Colon (tissue), 2 donors: ENCODE results near the gene KLHL3.
"Not testable (repeated sequence)": the region's sequence is repeated elsewhere in the genome, so short reads cannot be mapped to it uniquely, and the experiment has no call there.

Source experiments
- FAIRE-seq: peaks from 2 replicates; lab custom pipeline; 2012; peaks lifted over from hg19 to GRCh38; lab: Jason Lieb, UNC
- donor health status: control.
- donor health status: control.

KLHL3 gene, protein sequence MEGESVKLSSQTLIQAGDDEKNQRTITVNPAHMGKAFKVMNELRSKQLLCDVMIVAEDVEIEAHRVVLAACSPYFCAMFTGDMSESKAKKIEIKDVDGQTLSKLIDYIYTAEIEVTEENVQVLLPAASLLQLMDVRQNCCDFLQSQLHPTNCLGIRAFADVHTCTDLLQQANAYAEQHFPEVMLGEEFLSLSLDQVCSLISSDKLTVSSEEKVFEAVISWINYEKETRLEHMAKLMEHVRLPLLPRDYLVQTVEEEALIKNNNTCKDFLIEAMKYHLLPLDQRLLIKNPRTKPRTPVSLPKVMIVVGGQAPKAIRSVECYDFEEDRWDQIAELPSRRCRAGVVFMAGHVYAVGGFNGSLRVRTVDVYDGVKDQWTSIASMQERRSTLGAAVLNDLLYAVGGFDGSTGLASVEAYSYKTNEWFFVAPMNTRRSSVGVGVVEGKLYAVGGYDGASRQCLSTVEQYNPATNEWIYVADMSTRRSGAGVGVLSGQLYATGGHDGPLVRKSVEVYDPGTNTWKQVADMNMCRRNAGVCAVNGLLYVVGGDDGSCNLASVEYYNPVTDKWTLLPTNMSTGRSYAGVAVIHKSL

GRCh38 chr5:137735555-137736284, at the start of gene KLHL3:
Gene KLHL3 (minus strand): TSS chr5:137736089. CDS start chr5:137735646, 443 bp downstream.
- no peak for FAIRE-seq

DNA sequence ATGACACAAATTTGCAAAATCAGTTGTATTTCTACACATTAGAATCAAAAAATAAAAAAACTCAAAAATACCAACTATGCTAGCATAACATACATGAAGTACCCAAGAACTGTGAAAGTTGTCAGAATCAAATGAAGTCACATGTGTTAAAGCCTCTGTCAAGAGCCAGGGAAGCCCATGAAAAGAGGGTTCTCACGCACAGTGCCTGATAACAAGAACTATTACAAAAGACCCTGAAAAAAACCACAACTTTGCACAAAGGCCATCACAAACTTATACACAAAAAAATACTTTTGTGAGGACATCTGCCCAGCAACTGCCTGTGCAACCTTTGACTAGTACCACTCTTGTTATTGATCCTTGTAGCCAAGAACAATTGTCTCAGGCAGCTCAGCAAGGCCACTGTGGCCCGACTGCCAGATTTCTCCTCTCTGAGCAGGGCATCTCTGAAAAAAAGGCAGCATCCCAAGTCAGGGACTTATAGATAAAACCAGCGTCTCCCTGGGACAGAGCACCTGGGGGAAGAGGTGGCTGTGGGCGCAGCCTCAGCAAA, 47.2 kb upstream of the KLHL3 start:
- FAIRE-seq: no peak

- no peak for FAIRE-seq
These were observed 46.2 kb upstream of the KLHL3 start for GRCh38 chr5:137782055-137782454.

- FAIRE-seq: peak; percentile 14
These were observed 43.1 kb upstream of the KLHL3 start for GRCh38 chr5:137778772-137779564.

DNA sequence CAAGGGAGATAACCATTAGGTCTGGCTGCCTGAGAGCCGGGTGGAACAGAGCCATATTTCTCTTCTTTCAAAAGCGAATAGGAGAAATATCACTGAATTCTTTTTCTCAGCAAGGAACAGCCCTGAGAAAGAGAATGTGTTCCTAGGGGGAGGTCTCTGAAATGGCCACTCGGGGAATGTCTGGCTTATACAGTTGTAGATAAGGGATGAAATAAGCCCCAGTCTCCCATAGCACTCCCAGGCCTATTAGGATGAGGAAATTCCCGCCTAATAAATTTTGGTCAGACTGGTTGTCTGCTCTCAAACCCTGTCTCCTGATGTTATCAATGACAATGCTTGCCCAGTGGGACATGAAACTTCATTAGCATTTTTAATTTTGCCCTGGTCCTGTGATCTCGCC, 32.0 kb upstream of the KLHL3 start:
- not testable (repeated sequence) for FAIRE-seq

GRCh38 chr5:137761566-137761965, 25.7 kb upstream of the KLHL3 start:
- no peak for FAIRE-seq

DNA sequence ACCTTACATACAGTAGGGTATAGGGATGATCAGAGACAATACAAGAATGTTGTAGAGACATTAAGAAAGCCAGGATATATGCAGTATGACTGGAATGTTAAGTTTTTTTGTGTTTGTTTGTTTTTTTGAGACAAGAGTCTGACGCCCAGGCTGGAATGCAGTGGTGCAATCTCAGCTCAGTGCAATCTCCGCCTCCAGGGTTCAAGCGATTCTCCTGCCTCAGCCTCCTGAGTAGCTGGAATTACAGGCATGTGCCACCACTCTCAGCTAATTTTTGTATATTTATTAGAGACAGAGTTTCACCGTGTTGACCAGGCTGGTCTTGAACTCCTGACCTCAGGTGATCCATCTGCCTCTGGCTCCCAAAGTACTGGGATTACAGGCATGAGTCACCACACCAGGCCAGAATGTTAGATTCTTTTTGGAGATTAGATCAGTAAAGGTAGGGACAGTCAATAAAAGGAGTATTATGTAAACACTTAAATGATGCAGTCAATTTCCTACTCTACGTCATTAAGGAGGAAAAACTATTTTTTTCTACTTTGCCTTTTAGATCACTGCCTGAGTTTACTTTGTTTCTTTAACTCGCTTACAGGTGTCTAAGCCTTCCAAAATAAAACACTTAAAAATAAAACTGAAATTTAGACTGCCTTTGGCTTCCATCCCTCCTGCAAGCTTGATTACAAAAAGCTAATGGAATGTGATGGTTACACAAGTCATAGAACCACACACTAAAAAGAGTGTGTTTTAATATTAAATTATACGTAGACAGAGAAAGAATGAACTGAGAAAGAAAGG, 25.0 kb upstream of the KLHL3 start:
- FAIRE-seq: no peak

DNA sequence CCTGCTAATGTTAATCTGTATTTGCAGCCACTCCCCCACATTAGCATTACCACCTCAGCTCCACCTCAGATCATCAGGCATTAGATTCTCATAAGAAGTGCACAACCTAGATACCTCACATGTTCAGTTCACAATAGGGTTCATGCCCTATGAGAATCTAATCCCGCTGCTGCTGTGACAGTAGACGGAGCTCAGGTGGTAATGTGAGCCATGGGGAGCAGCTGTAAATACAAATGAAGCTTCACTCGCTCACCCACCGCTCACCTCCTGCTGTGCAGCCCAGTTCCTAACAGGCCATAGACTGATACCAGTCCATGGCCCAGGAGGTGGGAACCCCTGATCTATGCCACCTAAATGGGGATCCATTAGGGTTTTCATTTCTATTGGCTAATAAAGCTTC, 24.4 kb upstream of the KLHL3 start:
- FAIRE-seq: no peak

GRCh38 chr5:137758715-137759306, 22.9 kb upstream of the KLHL3 start:
- no peak for FAIRE-seq

GRCh38 chr5:137758121-137758520, 22.2 kb upstream of the KLHL3 start:
- FAIRE-seq: no peak

GRCh38 chr5:137757634-137758033, 21.7 kb upstream of the KLHL3 start:
- no peak for FAIRE-seq

- no peak for FAIRE-seq
These were observed 19.3 kb upstream of the KLHL3 start for GRCh38 chr5:137754961-137755762.

DNA sequence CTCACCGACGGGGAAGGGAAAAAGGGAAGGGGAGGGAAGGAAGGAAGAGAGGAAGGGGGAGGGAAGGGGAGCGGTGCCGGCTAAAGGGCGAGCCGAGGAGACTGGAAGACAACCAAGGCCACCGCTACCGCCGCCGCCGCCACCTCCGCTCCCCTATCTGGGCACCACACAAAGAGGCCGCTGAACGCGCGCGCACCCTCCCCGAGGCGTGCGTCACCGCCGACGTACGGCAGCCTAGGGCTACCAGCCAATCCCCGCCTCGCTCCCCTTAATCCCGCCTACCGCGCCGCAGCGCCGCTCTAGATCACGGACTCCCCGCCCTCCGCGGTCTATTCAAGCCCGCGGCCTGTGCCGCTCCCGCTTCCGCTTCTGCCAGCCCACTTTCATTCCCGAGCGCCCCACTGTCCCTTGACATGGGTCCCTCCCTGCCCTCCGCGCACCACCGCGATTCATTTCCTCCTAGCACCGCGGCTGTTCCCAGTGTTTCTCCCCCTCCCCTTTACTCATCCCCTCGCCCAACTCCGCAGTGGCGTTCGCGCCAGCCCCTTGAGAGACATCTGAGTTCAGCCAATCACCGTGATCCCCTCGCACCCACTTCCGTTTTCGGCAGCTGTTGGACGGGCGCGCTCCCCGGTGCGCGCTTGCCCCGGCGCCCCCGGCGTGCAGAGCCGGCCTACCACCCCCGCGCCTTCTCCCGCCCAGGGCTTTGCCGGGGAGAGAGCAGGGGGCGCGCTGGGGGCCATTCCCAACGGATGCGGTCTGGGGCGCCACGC, 18.5 kb upstream of the KLHL3 start, which contains the start of gene HNRNPA0:
HNRNPA0 (minus strand) TSS at position 176 of the 773 bp plus-strand sequence. CDS start 297 bp downstream, outside the sequence.
- FAIRE-seq: no peak

GRCh38 chr5:137753691-137754187, 17.9 kb upstream of the KLHL3 start:
- no peak for FAIRE-seq

GRCh38 chr5:137752905-137753690, 17.2 kb upstream of the KLHL3 start:
- FAIRE-seq: no peak

- peak; percentile 38 for FAIRE-seq
These were observed 16.1 kb upstream of the KLHL3 start for GRCh38 chr5:137751869-137752491.

DNA sequence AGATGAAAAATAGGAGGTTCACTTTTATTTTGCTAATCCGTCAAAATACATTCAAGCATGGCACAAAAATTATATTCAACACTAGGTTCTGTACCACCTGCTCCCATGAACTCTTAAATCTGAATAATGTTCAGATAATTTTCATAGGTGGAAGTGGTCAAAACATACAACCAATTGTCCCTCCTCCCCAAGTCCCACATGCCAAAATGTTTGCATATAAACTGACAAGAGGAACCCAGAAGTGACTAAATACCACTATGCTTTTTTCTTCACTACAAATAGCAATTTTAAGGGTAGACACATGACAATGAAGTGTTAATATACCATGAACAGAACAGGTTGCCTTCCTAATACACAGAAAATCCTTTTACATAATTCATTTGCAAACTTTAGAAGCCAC, 14.5 kb upstream of the KLHL3 start:
- FAIRE-seq: no peak
